NCI-H510A treated with DMSO at 0.1 percent for 48 hours (cell line): ENCODE data around the gene MFSD12.
"Not testable (repeated sequence)": the region's sequence is repeated elsewhere in the genome, so short reads cannot be mapped to it uniquely, and the experiment has no call there.

ENCODE experiments used
- DNase-seq: peaks from one replicate; lab custom pipeline; 2025; lab: John Stamatoyannopoulos, UW

Gene MFSD12

DNA sequence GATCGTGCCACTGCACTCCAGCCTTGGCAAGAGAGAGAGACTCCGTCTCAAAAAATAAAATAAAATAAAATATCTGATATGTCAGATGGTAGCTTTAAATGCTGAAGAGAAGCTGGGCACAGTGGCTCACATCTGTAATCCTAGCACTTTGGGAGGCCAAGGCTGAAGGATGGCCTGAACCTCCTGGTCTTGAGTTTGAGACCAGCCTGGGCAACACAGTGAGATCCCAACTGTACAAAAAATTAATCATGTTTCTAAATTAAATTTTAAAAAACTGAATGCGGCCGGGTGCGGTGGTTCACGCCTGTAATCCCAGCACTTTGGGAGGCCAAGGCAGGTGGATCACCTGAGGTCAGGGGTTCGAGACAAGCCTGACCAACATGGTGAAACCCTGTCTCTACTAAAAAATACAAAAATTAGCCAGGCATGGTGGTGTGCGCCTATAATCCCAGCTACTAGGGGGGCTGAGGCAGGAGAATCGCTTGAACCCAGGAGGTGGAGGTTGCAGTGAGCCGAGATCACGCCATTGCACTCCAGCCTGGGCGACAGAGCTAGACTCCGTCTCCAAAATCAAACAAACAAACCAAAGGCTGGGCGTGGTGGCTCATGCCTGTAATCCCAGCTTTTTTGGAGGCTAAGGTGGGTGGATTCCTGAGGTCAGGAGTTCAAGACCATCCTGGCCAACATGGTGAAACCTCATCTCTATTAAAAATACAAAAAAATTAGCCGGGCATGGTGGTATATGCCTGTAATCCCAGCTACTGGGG is 26.8 kb upstream of the MFSD12 start:
- not testable (repeated sequence) for DNase-seq

DNA sequence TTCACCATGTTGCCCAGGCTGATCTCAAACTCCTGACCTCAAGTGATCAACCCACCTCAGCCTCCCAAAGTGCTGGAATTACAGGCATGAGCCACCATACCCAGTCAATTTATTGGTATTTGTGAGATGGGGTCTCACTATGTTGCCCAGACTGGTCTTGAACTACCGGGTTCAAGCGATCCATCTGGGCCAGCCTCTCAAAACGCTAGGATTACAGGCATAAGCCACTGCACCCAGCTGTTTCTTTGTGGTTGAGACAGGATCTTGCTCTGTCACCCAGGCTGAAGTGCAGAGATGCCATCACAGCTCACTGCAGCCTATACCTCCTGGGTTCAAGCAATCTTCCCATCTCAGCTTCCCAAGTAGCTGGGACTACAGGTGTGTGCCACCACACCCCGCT is 24.4 kb upstream of the MFSD12 start:
- not testable (repeated sequence) for DNase-seq

DNA sequence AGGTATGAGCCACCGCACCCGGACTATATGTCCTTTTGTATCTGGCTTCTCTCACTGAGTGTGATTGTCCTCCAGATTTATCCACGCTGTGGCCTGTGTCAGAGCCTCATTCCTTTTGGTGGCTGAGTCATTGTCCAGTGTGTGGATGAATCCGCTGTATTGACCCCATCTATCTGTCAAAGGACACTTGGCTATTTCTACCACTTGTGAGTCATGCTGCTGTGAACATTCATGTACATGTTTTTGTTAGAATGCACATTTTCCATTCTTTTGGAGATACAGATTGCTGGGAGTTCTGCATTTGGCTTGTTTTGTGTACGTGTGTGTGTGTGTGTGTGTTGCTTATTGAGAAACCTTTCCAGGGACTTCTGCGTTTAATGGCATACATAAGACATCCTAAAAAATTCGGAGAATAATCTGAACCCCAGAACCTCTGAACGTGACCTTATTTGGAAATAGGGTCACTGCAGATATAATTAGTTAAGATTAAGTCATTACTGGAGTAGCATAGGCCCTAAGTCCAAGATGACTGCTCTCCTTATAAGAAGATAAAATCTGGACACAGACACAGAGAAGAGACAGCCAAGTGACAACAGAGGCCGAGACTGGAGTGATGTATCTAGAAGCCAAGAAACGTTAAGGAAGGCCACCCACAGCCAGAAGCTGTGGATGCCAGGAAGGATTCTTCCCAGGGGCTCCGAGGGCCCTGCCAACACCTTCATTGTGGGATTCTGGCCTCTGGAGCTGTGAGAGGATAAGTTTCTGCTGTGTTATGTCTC is 23.0 kb upstream of the MFSD12 start:
- no peak for DNase-seq

DNA sequence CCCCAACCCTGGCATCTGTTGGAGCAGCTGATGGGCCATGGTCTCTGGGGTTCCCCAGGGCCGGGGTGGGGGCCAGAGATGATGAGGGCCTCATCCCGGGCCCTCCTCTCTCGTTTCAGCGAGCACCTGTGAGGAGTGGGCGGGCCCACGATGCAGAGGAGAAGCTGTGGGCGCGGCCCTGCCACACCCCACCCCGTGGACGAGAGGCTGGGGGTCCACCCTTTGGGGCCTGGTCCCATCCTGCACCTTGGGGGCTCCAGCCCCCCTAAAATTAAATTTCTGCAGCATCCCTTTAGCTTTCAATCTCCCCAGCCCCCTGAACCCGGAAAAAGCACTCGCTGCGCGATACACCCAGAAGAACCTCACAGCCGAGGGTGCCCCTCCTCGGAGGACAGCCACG is 21.0 kb upstream of the MFSD12 start:
- no peak for DNase-seq

DNA sequence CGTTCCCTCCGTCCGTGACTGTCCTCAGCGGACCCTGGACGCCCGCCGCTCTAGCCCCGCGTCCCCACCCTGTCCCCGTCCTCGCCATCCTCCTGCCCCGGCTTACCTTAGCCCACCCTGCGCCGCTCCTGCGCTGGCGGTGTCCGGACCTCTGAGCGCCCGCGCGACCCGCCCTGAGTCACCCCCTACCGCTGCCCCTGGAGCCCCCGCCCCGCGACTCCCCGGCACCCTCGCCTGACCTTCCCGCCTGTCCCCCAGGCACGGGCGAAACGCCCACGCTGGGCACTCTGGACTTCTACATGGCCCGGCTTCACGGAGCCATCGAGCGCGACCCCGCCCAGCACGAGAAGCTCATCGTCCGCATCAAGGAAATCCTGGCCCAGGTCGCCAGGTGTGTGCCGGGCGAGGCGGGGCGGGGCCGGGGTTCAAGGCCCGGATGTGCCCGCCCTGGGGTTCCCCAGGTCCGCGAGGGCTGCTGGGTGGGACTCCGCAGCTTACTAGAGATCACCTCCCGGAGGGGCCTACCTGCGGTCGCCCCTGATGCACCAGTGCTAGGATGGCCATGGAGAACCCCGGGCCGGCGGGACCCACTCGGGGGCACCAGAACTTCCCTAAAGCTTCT is 20.4 kb upstream of the MFSD12 start:
- no peak for DNase-seq

DNA sequence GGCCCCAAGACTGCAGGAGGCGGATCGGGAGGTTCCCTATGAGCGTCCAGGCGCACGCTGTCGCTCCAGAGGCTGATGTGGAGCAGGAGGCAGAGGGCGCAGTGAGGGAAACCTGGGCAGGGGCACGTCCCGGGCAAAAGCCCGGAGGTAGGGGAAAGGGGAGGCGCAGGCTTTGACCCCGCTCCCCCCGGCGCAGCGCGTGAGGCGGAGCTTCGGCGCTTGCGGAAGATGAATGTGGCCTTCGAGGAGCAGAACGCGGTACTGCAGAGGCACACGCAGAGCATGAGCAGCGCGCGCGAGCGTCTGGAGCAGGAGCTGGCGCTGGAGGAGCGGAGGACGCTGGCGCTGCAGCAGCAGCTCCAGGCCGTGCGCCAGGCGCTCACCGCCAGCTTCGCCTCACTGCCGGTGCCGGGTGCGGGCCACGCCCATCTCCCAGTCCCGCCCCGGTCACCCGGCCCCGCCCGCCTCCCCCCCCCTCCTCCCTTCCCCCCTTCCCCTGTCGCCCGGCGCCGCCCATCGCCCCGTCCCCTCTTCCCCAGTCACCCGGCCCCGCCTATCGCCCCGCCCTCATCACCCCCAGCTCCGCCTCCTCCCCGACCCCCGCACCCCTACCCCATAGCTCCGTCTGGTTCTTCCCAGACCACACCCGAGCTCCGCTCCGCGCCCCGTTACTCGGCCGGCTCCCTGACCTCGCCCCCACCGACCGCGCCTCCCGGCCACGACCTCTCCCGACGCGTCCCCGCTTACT is 19.5 kb upstream of the MFSD12 start:
- DNase-seq, result no peak

DNA sequence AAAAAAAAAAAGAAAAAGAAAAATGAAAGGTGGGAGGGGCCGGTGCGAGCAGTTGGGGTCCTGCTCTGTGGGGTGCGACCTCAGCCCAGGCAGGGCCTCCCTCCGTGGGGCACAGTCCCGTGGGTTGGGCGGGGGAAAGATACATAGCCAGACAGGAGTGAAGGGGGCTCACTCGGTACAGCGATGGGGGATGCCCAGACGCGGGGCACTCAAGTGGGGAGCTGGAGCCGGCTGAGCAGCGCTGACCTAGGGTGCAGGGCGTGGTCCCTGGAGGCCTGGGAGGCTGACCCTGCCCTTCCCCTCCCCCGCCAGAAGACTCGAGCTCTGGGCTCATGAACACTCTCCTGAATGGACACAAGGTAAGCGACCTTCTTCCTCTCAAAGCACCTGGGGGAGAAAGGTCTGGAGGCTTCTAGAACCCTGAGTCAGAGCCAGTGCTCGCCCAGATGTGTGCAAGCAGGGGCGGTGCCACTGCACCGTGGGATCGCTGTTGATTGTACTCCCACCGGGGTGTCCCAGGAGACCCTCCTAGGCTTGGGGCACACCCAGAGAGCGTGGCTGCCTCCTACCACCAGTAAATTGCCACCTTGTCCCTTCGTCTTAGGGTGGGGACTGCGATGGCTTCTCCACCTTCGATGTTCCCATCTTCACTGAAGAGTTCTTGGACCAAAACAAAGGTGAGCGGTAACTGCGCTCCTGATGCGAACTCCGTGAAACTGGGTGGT is 18.7 kb upstream of the MFSD12 start:
- DNase-seq, result no peak

DNA sequence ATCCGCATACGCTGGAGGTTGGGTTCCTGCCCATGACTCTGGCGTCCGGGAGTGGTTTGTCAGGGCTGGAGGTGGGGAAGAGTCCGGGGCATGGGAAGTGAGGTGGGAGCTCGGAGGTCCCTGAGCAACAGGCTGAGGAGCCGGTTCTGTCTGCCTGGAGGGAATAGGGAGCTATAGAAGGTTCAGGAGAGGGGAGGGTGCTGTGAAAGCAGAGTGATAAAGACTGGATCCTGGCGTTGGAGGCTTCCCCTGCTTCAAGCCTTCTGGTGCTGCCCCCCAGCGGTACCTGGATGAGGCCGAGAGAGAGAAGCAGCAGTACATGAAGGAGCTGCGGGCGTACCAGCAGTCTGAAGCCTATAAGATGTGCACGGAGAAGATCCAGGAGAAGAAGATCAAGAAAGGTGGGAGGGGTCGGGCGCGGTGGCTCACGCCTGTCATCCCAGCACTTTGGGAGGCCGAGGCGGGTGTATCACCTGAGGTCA is 17.9 kb upstream of the MFSD12 start:
- no peak for DNase-seq

DNA sequence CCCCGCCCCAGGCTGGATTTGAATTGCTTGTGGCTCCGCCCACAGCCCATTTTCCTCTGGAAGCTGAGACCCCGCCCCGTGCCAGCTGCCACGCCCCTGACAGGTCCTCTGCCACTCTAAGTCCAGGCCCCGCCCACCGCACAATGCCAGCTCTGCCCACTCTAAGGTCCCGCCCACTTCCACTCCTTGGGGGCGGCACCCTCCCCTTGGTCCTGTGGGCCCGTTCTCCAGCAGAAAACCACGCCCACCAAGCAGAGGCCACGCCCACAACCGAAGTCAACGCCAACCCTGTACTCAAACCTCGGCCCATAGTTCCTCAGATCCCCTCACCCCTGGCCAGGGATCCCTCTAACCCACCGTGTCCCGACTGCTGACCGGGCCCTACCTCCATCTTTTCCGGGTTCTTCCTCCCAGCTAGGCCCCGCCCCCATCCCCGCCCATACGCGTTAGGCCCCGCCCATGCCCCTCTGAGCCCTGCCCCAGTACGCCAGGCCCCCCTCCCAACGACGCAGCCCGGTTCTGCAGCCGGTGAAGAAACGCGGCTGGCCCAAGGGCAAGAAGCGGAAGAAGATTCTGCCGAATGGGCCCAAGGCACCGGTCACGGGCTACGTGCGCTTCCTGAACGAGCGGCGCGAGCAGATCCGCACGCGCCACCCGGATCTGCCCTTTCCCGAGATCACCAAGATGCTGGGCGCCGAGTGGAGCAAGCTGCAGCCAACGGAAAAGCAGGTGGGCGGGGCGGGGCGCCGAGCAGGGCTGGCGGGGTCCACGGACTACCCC is 16.7 kb upstream of the MFSD12 start:
- DNase-seq, result peak; percentile 13

DNA sequence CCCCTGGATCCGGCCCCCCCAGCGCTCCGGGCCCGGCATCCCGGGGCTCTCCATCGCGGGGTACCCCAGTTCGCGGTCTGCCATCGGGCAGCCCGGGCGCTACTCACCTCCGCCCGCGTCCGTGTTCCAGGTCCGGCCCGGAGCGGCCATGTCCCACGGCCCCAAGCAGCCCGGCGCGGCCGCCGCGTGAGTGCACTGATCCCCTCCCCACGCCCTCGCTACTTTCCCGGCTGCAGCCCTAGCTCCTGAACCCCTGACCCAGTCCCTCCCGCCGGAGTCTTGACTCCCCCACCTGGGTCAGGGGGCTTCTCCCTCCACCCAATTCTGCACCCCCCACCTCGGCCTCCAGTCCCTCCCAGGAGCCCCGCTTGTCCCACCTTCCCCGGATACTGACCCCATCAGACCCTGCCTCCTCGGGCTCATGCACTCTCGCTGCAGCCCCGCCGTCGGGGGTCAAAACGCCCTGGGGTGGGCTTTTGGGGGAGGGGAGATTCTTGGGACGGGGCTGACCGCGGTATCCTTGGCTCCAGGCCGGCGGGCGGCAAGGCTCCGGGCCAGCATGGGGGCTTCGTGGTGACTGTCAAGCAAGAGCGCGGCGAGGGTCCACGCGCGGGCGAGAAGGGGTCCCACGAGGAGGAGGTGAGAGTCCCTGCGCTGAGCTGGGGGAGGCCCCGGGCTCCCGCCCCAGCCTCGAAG is 15.9 kb upstream of the MFSD12 start:
- no peak for DNase-seq

DNA sequence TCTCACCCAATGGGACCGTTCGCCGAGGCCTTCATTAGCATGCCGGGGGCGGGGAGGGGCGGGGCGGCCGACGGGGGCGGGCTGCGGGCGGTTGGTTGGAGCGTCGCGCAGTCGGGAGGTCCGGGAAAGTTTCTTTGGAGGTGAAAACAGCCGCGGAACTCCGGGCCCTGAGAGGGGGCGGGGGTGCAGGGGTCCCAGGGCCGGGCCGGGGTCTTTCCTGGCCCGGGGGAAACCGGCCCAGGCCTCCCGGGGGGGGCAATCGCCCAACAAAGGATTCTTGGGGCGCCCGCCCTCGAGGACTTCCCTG is 15.4 kb upstream of the MFSD12 start, which contains the start of gene HMG20B:
HMG20B (plus strand) TSS at position 90 of the 307 bp plus-strand sequence. CDS start 366 bp downstream, outside the sequence.
- DNase-seq, result no peak

DNA sequence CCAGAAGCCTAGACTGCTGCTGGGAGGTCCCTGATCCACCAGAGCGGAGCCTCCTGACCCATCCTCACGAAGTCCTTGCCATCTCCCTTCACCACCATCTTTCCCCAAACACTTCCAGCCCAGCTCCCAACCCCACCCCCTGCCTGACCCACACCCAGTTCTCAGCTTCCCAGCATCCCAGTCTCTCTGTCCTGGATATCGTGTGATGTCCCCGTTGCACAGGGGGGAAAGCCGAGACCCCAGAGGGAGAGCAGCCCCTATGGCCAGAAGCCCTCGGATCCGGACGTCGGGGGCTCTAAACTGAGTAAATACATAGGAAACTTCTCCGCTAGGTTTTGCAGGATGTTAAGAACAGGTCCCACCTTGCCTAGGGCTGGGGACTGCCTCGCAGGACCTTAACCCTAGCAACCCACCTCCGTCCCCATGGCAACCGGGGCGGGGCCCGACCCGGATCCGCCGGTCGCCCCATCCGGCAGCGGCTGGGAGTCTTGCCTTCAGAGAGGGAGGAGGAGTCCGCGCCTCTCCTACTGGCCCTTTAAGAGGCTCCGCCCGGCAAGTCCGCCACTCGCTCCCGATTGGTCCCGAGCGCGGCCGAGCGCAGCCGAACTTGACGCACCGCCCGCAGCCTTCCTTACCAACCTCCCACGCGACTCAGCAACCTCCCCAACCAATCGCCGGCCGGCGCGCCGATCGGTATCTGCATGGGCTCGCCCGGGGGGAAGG is 14.9 kb upstream of the MFSD12 start:
- DNase-seq, result peak; percentile 85

DNA sequence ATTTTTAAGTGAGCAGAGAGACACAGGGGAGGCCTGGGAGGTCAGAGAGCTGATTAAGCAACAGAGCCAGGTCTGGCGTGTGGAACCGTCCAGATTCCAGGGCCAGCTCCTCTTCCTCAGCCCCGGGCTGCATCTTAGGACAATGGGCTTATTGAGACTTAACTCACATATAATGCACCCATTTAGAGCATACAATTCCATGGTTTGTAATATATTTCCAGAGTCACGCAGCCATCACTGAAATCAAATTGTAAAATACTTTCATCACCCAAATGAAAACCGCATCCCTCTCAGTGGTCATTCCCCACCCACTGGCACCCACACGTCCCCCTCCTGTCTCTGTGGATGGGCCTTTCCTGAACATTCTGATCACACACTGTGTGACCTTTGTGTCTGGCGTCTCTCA is 13.2 kb upstream of the MFSD12 start:
- no peak for DNase-seq

DNA sequence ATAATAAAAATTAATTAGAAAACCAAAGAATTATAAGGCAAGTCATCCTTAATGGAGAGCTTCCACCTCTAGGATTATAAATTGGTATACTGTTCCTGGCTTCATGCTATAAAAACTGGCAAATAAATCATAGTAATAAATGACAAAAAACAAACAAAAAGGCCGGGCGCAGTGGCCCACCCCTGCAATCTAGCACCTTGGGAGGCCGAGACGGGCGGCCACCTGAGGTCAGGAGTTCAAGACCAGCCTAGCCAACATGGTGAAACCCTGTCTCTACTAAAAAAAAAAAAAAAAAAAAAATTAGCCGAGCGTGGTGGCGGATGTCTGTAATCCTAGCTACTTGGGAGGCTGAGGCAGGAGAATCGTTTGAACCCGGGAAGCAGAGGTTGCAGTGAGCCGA is 12.7 kb upstream of the MFSD12 start:
- DNase-seq, result not testable (repeated sequence)

DNA sequence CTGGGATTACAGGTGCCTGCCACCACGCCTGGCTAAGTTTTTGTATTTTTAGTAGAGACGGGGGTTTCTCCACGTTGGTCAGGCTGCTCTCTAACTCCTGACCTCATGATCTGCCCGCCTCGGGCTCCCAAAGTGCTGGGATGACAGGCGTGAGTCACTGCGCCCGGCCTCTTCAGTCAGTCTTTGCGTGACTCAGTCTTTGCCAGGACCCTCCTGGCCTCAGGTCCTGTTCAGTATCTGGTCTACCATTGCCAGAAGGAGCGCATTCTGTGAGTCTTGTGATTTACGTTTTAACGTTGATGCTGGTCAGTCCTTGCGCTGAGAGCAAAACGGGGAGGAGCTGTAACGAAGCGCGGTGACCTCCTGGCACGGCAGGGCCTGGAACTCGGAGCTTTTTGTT is 7.8 kb upstream of the MFSD12 start:
- DNase-seq, result no peak

DNA sequence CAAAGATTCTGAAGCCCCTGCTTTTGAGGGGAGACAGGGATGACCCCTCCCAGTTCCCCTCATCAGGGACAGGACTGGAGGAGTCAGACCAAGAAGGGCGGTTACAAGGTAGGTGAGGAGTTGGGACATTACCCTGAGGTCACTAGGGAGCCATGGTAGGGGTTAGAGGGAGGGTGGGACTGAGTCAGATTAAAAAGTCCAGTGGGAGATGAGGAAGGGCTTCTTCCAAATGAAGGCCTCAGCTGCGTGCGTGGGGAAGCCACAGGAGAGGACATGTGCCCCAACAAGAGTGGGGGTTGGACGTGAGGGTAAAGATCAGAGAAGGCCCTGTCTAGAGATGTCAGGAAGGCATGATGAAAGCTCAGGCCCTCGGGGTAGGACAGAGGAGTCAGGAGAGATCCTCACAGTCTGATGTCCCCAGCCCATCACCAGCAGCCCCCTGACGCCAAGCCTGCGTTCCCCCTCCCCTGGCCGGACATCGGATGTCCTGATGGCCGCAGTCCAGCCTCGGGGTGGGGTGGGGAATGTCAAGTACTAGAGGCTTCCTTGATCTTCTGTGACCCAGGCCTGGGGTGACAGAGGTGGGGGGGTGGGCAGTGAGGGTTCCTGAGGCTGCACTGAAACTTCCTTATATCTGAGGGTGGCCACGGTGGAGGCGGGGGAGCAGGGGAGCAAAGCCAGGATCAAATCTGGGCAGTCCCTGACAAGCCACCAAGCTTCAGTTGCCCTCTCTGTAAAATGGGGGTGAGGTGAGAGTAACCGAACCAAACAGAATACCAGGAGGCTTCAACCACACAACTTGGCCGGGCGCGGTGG is 6.5 kb upstream of the MFSD12 start:
- no peak for DNase-seq

DNA sequence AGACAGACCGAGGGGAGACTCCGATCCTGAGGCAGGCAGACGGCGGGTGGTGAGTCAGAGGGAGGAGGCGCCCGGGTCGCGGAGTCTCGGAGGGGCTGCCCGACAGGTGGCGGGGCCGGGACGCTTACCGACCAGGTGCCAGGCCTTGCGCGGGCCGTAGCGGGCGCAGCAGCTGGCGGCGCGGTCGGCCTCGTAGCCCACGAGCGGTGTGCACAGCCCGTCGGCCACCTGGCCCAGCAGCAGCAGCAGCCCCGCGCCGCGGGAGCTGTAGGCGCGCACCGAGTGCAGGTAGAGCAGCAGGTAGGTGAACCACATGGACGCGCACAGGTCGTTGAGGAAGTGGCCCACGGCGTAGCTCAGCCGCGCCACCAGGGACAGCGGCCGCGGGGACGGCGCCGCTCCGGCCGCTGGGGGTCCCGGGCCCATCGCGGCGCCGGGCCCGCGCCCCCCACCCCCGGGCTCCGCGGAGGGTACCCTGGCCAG is 367 bp downstream of the MFSD12 start:
- no peak for DNase-seq

DNA sequence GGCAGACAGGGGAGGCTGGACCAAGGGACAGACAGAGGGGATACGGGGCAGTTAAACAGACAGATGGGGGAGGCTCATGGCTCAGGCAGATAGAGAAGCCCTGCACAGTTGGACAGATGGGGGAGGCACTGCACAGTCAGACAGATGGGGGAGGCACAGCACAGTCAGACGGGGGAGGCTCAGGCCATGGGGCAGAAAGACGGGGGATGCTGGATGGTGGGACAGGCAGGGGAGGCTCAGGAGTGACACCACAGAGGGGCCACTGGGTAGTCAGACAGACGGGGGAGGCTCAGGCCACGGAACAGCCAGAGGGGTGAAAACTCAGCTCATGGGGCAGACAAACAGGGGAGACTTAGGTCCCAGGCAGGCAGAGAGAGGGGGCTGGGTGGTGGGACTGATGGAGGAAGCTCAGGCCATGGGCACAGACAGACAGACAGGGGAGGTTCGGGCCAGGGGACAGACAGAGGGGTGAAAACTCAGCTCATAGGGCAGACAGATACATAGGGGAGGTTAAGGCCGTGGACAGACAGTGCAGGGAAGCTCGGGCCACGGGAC is 886 bp downstream of the MFSD12 start:
- no peak for DNase-seq
